GM19324 (cell line): ENCODE measurements around the gene NUBPL.

Source experiments
- ATAC-seq: cut with Tn5 transposase; IDR thresholded peaks from one replicate; pipeline ENCODE4 v1.9.1; 2021; ENCODE audit warnings: mild to moderate bottlenecking, moderate library complexity; ENCODE audit not compliant: unreplicated experiment, low FRiP score

The NUBPL gene

GRCh38 chr14:31561155-31561846 is at the start of gene NUBPL:
Gene NUBPL, plus strand, starts transcription at chr14:31561404. Its CDS starts 36 bp downstream, at chr14:31561440.
- ATAC-seq, result peak; percentile 97

DNA sequence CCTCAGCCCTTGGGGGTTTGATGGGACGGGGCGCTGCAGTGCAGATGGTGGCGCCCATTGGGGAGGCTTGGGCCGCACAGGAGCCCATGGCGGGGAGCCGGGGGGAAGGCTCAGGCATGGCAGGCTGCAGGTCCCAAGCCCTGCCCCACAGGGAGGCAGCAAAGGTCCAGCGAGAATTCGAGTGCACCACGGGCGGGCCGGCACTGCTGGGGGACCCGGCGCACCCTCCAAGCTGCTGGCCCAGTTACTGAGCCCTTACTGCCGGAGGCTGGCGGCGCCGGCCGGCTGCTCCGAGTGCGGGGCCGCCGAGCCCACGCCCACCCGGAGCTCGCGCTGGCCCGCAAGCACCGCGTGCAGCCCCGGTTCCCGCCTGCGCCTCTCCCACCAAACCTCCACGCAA is 34.1 kb upstream of the NUBPL start:
- no peak for ATAC-seq

DNA sequence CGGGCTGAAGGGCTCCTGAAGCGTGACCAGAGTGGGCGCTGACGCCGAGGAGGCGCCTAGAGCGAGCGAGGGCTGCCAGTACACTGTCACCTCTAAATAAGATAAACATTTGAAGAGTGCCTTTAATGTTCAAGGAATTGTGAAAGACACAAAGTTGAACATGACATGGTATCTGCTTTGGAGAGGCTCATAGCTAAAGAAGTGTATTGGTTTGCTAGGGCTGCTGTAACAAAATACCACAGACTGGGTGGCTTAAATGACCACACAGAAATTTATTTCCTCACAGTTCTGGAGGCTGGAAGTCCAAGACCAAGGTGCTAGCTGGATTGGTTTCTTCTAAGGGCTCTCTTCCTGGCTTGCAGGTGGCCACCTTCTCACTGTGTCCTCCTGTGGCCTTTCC is 33.7 kb upstream of the NUBPL start:
- no peak for ATAC-seq

GRCh38 chr14:31529053-31529452 is 32.2 kb upstream of the NUBPL start:
- ATAC-seq, result no peak

GRCh38 chr14:31530136-31530535 is 31.1 kb upstream of the NUBPL start:
- ATAC-seq, result no peak

GRCh38 chr14:31536201-31536960 is 24.8 kb upstream of the NUBPL start:
- ATAC-seq, result no peak

DNA sequence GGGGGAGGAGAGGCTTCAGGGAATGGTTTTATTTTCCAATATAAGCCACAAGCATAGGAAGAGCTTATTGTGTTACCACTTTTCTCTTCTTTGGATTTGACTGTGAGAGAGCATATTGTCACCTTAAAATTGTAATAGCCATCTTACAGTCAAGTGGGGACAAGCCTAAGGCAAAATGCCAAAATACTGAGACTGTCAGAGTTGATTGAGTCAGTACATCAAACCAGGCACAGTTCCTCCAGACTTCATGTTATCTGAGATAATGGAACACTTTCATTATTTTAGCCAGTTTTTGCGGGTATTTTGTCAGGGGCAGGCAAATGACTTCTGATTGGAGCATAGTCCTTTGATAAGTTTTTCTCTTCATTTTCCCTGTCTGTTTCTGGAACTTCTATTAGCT is 19.5 kb upstream of the NUBPL start:
- no peak for ATAC-seq

- no peak for ATAC-seq
Observed at GRCh38 chr14:31543969-31544799, 17.0 kb upstream of the NUBPL start.

DNA sequence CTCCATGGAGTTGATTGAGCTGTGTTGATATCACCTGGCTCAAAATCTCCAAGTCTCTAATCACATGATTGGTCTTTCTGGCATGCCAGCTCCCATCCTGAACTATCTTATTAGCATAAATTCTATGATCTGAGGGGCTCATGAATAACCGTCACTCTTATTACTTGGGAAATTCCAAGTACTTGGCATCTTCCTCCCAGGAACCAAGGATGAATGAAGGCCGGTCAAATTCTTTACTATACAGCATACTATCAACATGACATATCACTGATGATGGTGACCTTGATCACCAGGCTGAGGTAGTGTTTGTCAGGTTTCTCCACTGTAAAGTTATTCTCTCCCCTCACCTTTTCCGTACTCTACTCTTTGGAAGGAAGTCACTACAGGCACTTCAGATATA is 16.4 kb upstream of the NUBPL start:
- no peak for ATAC-seq

DNA sequence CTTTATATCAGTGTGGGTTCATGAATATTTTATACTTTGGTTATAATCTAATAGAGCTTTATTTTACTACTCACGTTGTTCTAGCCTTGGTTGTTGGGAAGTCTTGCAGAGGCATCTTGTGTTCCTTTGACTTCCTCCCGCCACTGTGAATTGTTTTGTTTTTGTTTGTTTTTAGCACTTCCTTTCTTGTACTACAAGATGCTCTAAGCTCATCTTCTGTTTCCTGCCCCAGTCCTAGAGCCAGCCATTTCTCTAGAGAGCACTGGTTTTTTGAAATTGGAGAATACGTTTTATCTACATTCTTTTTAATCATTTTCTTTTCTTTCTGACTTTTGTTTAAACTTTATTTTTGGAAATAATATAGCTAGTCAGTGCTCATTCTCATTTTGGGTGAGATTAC is 15.9 kb upstream of the NUBPL start:
- ATAC-seq, result no peak

DNA sequence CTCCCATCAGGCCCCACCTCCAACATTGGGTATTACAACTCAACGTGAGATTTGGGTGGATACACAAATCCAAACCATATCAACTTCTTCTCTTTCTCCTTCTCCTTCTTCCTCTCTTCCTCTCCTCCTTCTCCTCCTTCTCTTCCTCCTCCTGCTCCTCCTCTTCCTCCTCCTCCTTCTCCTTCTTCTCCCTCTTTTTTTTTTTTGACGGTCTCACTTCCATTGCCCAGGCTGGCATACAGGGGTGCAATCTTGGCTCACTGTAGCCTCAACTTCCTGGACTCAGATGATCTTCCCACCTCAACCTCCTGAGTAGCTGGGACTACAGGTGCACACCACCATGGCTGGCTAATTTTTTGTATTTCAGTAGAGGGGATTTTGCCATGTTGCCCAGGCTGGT is 11.4 kb upstream of the NUBPL start:
- no peak for ATAC-seq

GRCh38 chr14:31550589-31550988 is 10.6 kb upstream of the NUBPL start:
- no peak for ATAC-seq

GRCh38 chr14:31556191-31556590 is 5.0 kb upstream of the NUBPL start:
- ATAC-seq, result no peak

GRCh38 chr14:31559939-31560338 is 1.3 kb upstream of the NUBPL start:
- no peak for ATAC-seq

- no peak for ATAC-seq
Observed at GRCh38 chr14:31560759-31561154, 447 bp upstream of the NUBPL start.

DNA sequence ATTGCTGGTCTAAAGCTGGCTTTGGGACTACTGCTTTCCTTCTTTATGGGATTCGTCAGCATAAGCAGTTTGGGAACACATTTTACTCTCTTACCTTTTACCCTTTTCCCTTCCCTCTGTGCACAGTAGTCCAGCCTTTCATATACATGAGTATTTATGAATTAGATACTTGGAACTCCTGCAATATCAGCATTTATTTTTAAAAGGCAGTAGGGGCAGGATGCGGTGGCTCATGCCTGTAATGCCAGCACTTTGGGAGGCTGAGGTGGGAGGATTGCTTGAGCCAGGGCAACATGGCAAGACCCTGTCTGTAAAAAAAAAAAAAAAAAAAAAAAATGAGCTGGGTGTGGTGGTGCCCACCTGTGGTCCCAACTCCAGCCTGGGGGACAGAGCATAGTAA is 3.0 kb downstream of the NUBPL start:
- ATAC-seq, result no peak

DNA sequence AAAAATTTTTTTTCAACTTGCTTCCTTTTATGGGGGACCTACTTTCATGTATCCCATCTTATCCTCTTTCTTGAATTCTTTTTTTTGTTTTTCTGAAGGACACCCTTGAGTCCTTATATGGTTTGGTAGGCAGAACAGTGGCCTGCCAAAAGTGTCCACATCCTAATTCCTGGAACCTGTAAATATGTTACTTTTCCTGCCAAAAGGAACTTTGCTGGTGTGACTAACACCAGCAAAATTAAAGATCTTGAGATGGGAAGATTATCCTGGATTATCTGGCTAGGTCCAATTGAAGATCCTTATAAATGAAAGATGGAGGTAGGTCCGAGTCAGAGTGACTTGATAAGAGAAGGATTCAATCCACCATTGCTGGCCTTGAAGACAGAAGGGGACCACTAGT is 5.3 kb downstream of the NUBPL start:
- ATAC-seq, result no peak

DNA sequence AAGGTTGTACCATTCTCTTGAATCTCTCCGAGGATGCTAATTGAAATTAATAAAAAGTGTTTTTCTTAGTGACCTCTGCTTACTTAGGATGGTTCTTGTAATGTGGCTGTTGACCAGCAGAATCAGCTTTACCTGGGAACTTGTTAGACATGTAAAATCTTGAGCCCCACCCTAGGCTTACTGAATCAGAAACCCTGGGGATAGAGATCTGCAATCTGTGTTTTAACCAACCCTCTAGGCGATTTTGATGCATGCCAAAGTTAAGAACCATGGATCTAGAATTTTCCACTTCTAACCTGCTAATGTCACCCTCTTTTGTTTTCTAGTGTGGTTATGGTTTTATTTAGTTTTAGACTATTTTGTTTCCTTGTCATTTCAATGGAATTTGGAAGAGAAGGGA is 6.5 kb downstream of the NUBPL start:
- no peak for ATAC-seq

DNA sequence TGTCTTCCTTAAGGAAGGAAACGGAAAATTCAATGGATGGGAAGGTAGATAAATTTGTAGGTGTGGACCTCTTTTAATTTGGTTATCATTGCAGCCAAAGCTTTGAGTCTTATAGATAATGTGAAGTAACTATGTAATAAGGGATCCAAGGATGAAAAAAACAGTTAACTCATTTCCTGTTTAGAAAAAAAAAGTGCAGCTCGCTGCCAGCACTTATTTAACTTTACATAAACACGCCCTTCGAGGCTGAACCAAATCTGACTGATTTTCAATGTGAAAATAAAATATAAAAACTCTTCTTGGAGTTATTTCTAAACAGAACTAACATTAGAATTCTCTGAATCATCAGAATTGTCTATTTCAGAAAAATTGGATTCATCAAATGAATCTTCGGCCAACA is 7.0 kb downstream of the NUBPL start:
- ATAC-seq, result no peak

- no peak for ATAC-seq
Observed at GRCh38 chr14:31568671-31569070, 7.5 kb downstream of the NUBPL start.

- no peak for ATAC-seq
Observed at GRCh38 chr14:31572955-31573354, 11.8 kb downstream of the NUBPL start.
